GM04503 (cell line): Measurements from ENCODE around the gene UNC13B.

Source experiments
- DNase-seq: peaks from one replicate; pipeline ENCODE4 v3.0.0-alpha.2; 2012; ENCODE audit warnings: low read depth

Gene UNC13B

GRCh38 chr9:35335164-35335563, 173.4 kb downstream of the UNC13B start:
- no peak for DNase-seq

GRCh38 chr9:35338086-35338485, 176.3 kb downstream of the UNC13B start:
- no peak for DNase-seq

- DNase-seq: no peak
These were observed 176.9 kb downstream of the UNC13B start for GRCh38 chr9:35338561-35339274.

GRCh38 chr9:35340046-35340445, 178.2 kb downstream of the UNC13B start:
- no peak for DNase-seq

GRCh38 chr9:35341021-35341420, 179.2 kb downstream of the UNC13B start:
- no peak for DNase-seq

GRCh38 chr9:35341585-35341984, 179.8 kb downstream of the UNC13B start:
- DNase-seq: peak; percentile 62

- no peak for DNase-seq
These were observed 180.6 kb downstream of the UNC13B start for GRCh38 chr9:35342221-35342958.

- DNase-seq: no peak
These were observed 186.3 kb downstream of the UNC13B start for GRCh38 chr9:35348109-35348508.

- DNase-seq: no peak
These were observed 187.6 kb downstream of the UNC13B start for GRCh38 chr9:35349287-35349990.

GRCh38 chr9:35350212-35350611, 188.4 kb downstream of the UNC13B start:
- no peak for DNase-seq

GRCh38 chr9:35350827-35351549, 189.2 kb downstream of the UNC13B start:
- peak; percentile 54 for DNase-seq

GRCh38 chr9:35353731-35354365, 192.0 kb downstream of the UNC13B start:
- no peak for DNase-seq

- no peak for DNase-seq
These were observed 194.1 kb downstream of the UNC13B start for GRCh38 chr9:35355939-35356338.

- DNase-seq: no peak
These were observed 195.3 kb downstream of the UNC13B start for GRCh38 chr9:35357116-35357515.

- DNase-seq: no peak
These were observed 196.0 kb downstream of the UNC13B start for GRCh38 chr9:35357826-35358225.

- DNase-seq: no peak
These were observed 203.2 kb downstream of the UNC13B start for GRCh38 chr9:35364817-35365585.

GRCh38 chr9:35366627-35367026, 204.8 kb downstream of the UNC13B start:
- DNase-seq: no peak

GRCh38 chr9:35367451-35367850, 205.6 kb downstream of the UNC13B start:
- peak; percentile 84 for DNase-seq

GRCh38 chr9:35370241-35370640, 208.4 kb downstream of the UNC13B start:
- no peak for DNase-seq

GRCh38 chr9:35374436-35374835, 212.6 kb downstream of the UNC13B start:
- no peak for DNase-seq

- no peak for DNase-seq
These were observed 213.1 kb downstream of the UNC13B start for GRCh38 chr9:35374910-35375309.
